GM23248 (cell line): ENCODE measurements around the gene BRI3BP.

Experiments
- EZH2 ChIP-seq: fragments of 200-600 bp; sonication (generic); IDR thresholded peaks from 2 replicates; pipeline ENCODE4 v1.6.1; 2018; ENCODE audit warnings: antibody characterized with exemption, mild to moderate bottlenecking; ENCODE audit not compliant: insufficient read depth, poor library complexity, severe bottlenecking
- EZH2phosphoT487 ChIP-seq: fragments of 200-600 bp; sonication (generic); IDR thresholded peaks from 2 replicates; pipeline ENCODE4 v1.6.1; 2018; ENCODE audit warnings: antibody characterized with exemption, moderate library complexity, mild to moderate bottlenecking, low read depth; ENCODE audit not compliant: insufficient read depth

- no peak for TF ChIP-seq EZH2
- no peak for TF ChIP-seq EZH2phosphoT487
Observed at GRCh38 chr12:125018356-125018755, 24.9 kb downstream of the BRI3BP start.
